Measurements from ENCODE around the gene GMPR. TPM values are rescaled to one million over a fixed set of nuclear protein-coding genes. Genes with fewer than 3 reads are reported as not detected.

The GMPR gene
- total and polyA plus RNA-seq, 2 donors (not counting 3 experiments of a cell fraction or from before 2014, with no cell fraction given) = 36.3 to 64.0 TPM

DNA sequence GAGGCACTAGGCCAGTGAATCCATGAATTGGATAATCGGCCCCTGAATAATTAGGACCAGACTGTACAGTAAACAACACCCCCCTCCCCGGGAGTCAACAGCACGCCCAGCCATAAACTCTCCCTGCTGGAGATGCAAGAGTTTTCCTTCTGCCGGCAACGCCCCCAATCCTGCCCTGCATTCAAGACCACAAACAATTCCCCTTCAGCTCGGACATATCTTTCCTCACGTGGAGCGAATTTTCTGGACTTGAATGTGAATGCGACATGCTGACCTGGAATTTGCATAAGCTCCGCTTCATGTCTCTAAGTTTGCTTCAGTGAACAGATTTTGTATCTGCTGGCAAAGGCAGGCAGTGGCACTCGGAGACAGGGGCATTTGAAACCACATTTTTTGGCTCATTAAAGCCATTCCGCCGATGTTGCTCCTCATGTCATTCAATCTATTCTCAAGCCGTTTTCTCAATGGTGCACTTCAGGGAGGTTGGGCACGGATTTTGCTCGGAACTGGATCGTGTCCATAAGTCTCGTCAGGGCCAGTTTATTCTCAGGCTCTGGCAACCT lies 38.0 kb upstream of the GMPR start:
- H3K4me1 ChIP-seq (ENCODE audit: control insufficient read depth, extremely low read depth, insufficient read depth, low read length) = peaks cover under 1% of the 10 kb centered on the region
- DNase-seq (ENCODE audit: low read depth, low spot score) (no peak), FAIRE-seq (no peak)
- H2AFZ ChIP-seq (ENCODE audit: low read depth, low read length) = no peak overlapping the region
- H3K9me1 ChIP-seq (replicated peaks; ENCODE audit: control insufficient read depth, extremely low read depth, insufficient read depth, low read length) = no peaks in the 10 kb centered on the region
- TF ChIP-seq MYC (IDR thresholded peaks at IDR 0.05; ENCODE audit: low read depth, low read length) (no peak), POLR2AphosphoS5 (IDR thresholded peaks at IDR 0.05; ENCODE audit: insufficient read depth, low read depth, low read length) (no peak)
- TF ChIP-seq, protein P1, sequence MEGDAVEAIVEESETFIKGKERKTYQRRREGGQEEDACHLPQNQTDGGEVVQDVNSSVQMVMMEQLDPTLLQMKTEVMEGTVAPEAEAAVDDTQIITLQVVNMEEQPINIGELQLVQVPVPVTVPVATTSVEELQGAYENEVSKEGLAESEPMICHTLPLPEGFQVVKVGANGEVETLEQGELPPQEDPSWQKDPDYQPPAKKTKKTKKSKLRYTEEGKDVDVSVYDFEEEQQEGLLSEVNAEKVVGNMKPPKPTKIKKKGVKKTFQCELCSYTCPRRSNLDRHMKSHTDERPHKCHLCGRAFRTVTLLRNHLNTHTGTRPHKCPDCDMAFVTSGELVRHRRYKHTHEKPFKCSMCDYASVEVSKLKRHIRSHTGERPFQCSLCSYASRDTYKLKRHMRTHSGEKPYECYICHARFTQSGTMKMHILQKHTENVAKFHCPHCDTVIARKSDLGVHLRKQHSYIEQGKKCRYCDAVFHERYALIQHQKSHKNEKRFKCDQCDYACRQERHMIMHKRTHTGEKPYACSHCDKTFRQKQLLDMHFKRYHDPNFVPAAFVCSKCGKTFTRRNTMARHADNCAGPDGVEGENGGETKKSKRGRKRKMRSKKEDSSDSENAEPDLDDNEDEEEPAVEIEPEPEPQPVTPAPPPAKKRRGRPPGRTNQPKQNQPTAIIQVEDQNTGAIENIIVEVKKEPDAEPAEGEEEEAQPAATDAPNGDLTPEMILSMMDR (IDR thresholded peaks at IDR 0.05; ENCODE audit: extremely low read depth in 1 of 2, insufficient read depth in 1 of 2, low read depth in 1 of 2, low read length in 2 of 2) = no peak
- no peaks in the 10 kb centered on the region for H3K36me3 ChIP-seq (ENCODE audit: control insufficient read depth in 2 of 2, extremely low read depth in 1 of 2, insufficient read depth in 2 of 2, low read length in 2 of 2)
- no peaks in the 10 kb centered on the region for H3K79me2 ChIP-seq (ENCODE audit: control insufficient read depth, insufficient read depth, low read length)
- ChIA-PET CTCF (interaction anchor here (0.6 to 12.3 kb wide), 5 partner anchors 14 to 544 kb away, joined by 3 to 90 read pairs (median 6); no protein-coding TSS in a partner anchor), POLR2A (no interaction called here)
- BruUV-seq (replicated peaks) = no TSS peak
- peaks cover 0 to 3% of the 10 kb centered on the region in 2 experiments for H3K27me3 ChIP-seq (ENCODE audit: control insufficient read depth in 2 of 2, insufficient read depth in 2 of 2, low read length in 2 of 2)
- no peak overlapping the region for H3K4me2 ChIP-seq (ENCODE audit: insufficient read depth, low read length)
- intact Hi-C loops (cut with micrococcal nuclease) = loop anchor here (10.0 kb wide), 1 partner anchor 646 kb away; no protein-coding TSS in a partner anchor
- no peak overlapping the region for H3K4me3 ChIP-seq (replicated peaks in 1 of 3; ENCODE audit: insufficient read depth in 1 of 3, low read depth in 1 of 3, low read length in 3 of 3)
- no peak overlapping the region for H3K9ac ChIP-seq (replicated peaks; ENCODE audit: extremely low read depth, insufficient read depth, low read length)
- H4K20me1 ChIP-seq (replicated peaks; ENCODE audit: control insufficient read depth, extremely low read depth, insufficient read depth, low read length) = no peaks in the 10 kb centered on the region
- dilution Hi-C loops (cut with MboI; ENCODE audit: extremely low pct_ligation_motif_present, low sequenced_read_pairs) = no loop called here
- H3K27ac ChIP-seq (ENCODE audit: insufficient read depth, low read depth, low read length) = no peak overlapping the region
- no peaks in the 10 kb centered on the region for H3K9me3 ChIP-seq (replicated peaks; ENCODE audit: control insufficient read depth, insufficient read depth, low read length)

DNA sequence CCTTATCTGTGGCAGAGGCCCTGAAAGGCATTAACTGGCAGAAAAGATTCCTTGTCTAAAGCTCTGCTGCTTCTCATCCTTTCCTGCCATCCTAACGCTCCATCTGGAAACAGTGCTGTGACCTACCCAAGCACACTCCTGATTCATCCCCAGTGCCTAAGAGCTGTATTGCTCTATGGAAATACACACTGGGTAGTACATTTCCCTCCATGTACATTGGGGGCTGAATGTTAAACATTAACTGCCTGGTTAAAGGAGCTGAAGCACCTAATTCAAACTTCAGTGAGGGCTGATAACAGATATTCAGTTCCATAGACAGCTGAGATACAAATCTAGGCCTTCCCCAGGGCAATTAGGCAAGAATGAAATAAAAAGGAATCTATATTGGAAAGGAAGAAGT lies 36.7 kb upstream of the GMPR start:
- dilution Hi-C loops (cut with MboI; ENCODE audit: extremely low pct_ligation_motif_present, low sequenced_read_pairs) = no loop called here
- Histone ChIP-seq H3K4me3 (replicated peaks in 1 of 3; ENCODE audit: insufficient read depth in 1 of 3, low read depth in 1 of 3, low read length in 3 of 3) (no peak overlapping the region), H3K4me1 (ENCODE audit: control insufficient read depth, extremely low read depth, insufficient read depth, low read length) (peaks cover 9% of the 10 kb centered on the region), H3K9ac (replicated peaks; ENCODE audit: extremely low read depth, insufficient read depth, low read length) (no peak overlapping the region), H3K36me3 (ENCODE audit: control insufficient read depth in 2 of 2, extremely low read depth in 1 of 2, insufficient read depth in 2 of 2, low read length in 2 of 2) (no peaks in the 10 kb centered on the region), H3K27me3 (ENCODE audit: control insufficient read depth in 2 of 2, insufficient read depth in 2 of 2, low read length in 2 of 2) (peaks cover 0 to 3% of the 10 kb centered on the region in 2 experiments), H4K20me1 (replicated peaks; ENCODE audit: control insufficient read depth, extremely low read depth, insufficient read depth, low read length) (no peaks in the 10 kb centered on the region), H3K9me3 (replicated peaks; ENCODE audit: control insufficient read depth, insufficient read depth, low read length) (no peaks in the 10 kb centered on the region), H2AFZ (ENCODE audit: low read depth, low read length) (no peak overlapping the region), H3K9me1 (replicated peaks; ENCODE audit: control insufficient read depth, extremely low read depth, insufficient read depth, low read length) (no peaks in the 10 kb centered on the region), H3K27ac (ENCODE audit: insufficient read depth, low read depth, low read length) (no peak overlapping the region), H3K4me2 (ENCODE audit: insufficient read depth, low read length) (no peak overlapping the region), H3K79me2 (ENCODE audit: control insufficient read depth, insufficient read depth, low read length) (no peaks in the 10 kb centered on the region)
- CTCF ChIA-PET = interaction anchor here (1.5 to 12.3 kb wide), 3 partner anchors 13 to 510 kb away, joined by 8 to 90 read pairs (median 9); no protein-coding TSS in a partner anchor
- FAIRE-seq (no peak), DNase-seq (ENCODE audit: low read depth, low spot score) (no peak)
- intact Hi-C loops (cut with micrococcal nuclease) = loop anchor here (10.0 kb wide), 1 partner anchor 647 kb away; no protein-coding TSS in a partner anchor
- POLR2A ChIA-PET = no interaction called here
- TF ChIP-seq EZH2 (IDR thresholded peaks at IDR 0.05; ENCODE audit: borderline replicate concordance, low read depth, low read length, severe bottlenecking) (no peak), JUN (IDR thresholded peaks at IDR 0.05; ENCODE audit: borderline replicate concordance, insufficient read depth, insufficient read length, low read depth) (no peak), MYC (IDR thresholded peaks at IDR 0.05; ENCODE audit: low read depth, low read length) (no peak), FOS (IDR thresholded peaks at IDR 0.05; ENCODE audit: borderline replicate concordance, insufficient read depth, low read length) (no peak), POLR2AphosphoS5 (IDR thresholded peaks at IDR 0.05; ENCODE audit: insufficient read depth, low read depth, low read length) (no peak), POLR2A (IDR thresholded peaks at IDR 0.05; ENCODE audit: low read depth, low read length) (no peak), GATA2 (IDR thresholded peaks at IDR 0.05; ENCODE audit: insufficient read depth, insufficient read length, low read depth, low read length) (no peak)
- TF ChIP-seq, protein P1 (IDR thresholded peaks at IDR 0.05; ENCODE audit: extremely low read depth in 1 of 2, insufficient read depth in 1 of 2, low read depth in 1 of 2, low read length in 2 of 2) = no peak
- TF ChIP-seq, protein P2, sequence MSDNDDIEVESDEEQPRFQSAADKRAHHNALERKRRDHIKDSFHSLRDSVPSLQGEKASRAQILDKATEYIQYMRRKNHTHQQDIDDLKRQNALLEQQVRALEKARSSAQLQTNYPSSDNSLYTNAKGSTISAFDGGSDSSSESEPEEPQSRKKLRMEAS (IDR thresholded peaks at IDR 0.05; ENCODE audit: insufficient read depth, insufficient read length) = no peak
- no TSS peak for BruUV-seq (replicated peaks)

All from endothelial cell of umbilical vein (primary cell).